DOHH2 (cell line): ENCODE results near the gene NUDT8.

Source experiments
- CTCF ChIP-seq: fragments of 200-600 bp; sonication (generic); IDR thresholded peaks from one replicate; pipeline ENCODE4 v1.5.1; 2014; ENCODE audit warnings: antibody characterized with exemption, mild to moderate bottlenecking, low read depth, low read length; ENCODE audit not compliant: poor library complexity, severe bottlenecking
- EZH2phosphoT487 ChIP-seq: fragments of 200-600 bp; sonication (generic); IDR thresholded peaks from 2 replicates; pipeline ENCODE4 v1.6.1; 2017; ENCODE audit warnings: borderline replicate concordance, mild to moderate bottlenecking, antibody characterized with exemption, low read length, moderate library complexity, mixed read lengths

- TF ChIP-seq EZH2phosphoT487 (no peak), CTCF (no peak)
Observed at GRCh38 chr11:67596753-67597300, 32.9 kb downstream of the NUDT8 start.
